ENCODE results near the gene TOE1. TPM values are rescaled to one million over a fixed set of nuclear protein-coding genes. Genes with fewer than 3 reads are reported as not detected.

TOE1 gene
- polyA plus RNA-seq, 1 donor from 2014 or later: 16.8 TPM

DNA sequence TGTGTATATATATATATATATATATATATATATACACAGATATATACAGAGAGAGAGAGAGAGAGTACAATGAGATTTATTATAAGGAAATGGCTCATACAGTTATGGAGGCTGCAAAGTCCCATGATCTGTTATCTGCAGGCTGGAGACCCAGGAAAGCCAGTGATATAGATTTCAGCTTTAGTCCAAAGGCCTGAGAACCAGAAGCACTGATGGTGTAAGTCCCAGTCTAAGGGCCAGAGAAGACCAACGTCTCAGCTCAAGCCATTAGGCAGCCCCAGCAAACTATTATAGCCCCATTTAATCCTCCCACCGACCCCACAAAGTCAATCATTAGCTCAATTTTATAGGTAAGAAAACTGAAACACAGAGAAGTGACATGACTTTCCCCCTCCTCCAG lies 48.3 kb upstream of the TOE1 start:
- Histone ChIP-seq H3K9ac (ENCODE audit: low read length) (no peak overlapping the region), H3F3A (ENCODE audit: insufficient read depth, low read length, poor library complexity, severe bottlenecking) (no peaks in the 10 kb centered on the region)
- TF ChIP-seq, protein P1, sequence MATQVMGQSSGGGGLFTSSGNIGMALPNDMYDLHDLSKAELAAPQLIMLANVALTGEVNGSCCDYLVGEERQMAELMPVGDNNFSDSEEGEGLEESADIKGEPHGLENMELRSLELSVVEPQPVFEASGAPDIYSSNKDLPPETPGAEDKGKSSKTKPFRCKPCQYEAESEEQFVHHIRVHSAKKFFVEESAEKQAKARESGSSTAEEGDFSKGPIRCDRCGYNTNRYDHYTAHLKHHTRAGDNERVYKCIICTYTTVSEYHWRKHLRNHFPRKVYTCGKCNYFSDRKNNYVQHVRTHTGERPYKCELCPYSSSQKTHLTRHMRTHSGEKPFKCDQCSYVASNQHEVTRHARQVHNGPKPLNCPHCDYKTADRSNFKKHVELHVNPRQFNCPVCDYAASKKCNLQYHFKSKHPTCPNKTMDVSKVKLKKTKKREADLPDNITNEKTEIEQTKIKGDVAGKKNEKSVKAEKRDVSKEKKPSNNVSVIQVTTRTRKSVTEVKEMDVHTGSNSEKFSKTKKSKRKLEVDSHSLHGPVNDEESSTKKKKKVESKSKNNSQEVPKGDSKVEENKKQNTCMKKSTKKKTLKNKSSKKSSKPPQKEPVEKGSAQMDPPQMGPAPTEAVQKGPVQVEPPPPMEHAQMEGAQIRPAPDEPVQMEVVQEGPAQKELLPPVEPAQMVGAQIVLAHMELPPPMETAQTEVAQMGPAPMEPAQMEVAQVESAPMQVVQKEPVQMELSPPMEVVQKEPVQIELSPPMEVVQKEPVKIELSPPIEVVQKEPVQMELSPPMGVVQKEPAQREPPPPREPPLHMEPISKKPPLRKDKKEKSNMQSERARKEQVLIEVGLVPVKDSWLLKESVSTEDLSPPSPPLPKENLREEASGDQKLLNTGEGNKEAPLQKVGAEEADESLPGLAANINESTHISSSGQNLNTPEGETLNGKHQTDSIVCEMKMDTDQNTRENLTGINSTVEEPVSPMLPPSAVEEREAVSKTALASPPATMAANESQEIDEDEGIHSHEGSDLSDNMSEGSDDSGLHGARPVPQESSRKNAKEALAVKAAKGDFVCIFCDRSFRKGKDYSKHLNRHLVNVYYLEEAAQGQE (IDR thresholded peaks at IDR 0.05; ENCODE audit: borderline replicate concordance): no peak
- TF ChIP-seq RAD21 (conservative IDR thresholded peaks at IDR 0.05) (no peak), MXI1 (conservative IDR thresholded peaks at IDR 0.05; ENCODE audit: poor library complexity, severe bottlenecking) (no peak), POLR2AphosphoS5 (IDR thresholded peaks at IDR 0.05) (no peak), EZH2 (IDR thresholded peaks at IDR 0.05; ENCODE audit: borderline replicate concordance, insufficient read depth, low read length, poor library complexity, severe bottlenecking) (no peak), EP300 (conservative IDR thresholded peaks at IDR 0.05; ENCODE audit: poor library complexity, severe bottlenecking) (no peak), TAF1 (IDR thresholded peaks at IDR 0.05; ENCODE audit: low read depth) (no peak), SMC3 (conservative IDR thresholded peaks at IDR 0.05; ENCODE audit: poor library complexity) (no peak)
- TF ChIP-seq, protein P2, sequence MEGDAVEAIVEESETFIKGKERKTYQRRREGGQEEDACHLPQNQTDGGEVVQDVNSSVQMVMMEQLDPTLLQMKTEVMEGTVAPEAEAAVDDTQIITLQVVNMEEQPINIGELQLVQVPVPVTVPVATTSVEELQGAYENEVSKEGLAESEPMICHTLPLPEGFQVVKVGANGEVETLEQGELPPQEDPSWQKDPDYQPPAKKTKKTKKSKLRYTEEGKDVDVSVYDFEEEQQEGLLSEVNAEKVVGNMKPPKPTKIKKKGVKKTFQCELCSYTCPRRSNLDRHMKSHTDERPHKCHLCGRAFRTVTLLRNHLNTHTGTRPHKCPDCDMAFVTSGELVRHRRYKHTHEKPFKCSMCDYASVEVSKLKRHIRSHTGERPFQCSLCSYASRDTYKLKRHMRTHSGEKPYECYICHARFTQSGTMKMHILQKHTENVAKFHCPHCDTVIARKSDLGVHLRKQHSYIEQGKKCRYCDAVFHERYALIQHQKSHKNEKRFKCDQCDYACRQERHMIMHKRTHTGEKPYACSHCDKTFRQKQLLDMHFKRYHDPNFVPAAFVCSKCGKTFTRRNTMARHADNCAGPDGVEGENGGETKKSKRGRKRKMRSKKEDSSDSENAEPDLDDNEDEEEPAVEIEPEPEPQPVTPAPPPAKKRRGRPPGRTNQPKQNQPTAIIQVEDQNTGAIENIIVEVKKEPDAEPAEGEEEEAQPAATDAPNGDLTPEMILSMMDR (IDR thresholded peaks at IDR 0.05; ENCODE audit: poor library complexity, severe bottlenecking): no peak

GRCh38 chr1:45297666-45298356 lies 42.2 kb upstream of the TOE1 start:
- Histone ChIP-seq H3K4me3 (ENCODE audit: low read length) (no peak overlapping the region), H3F3A (ENCODE audit: insufficient read depth, low read length, poor library complexity, severe bottlenecking) (no peaks in the 10 kb centered on the region), H3K9me2 (ENCODE audit: insufficient read depth, low read length) (no peaks in the 10 kb centered on the region), H3K9me3 (ENCODE audit: low read length) (no peaks in the 10 kb centered on the region), H3K27me3 (ENCODE audit: insufficient read depth, low read depth, low read length) (no peaks in the 10 kb centered on the region), H3K4me2 (ENCODE audit: low read length) (no peak overlapping the region), H3K79me2 (replicated peaks; ENCODE audit: insufficient read depth, low read length) (no peaks in the 10 kb centered on the region), H3K27ac (ENCODE audit: low read length) (no peak overlapping the region), H3K9ac (ENCODE audit: low read length) (no peak overlapping the region), H3K36me3 (ENCODE audit: insufficient read depth, low read length) (no peaks in the 10 kb centered on the region), H4K20me1 (ENCODE audit: insufficient read depth) (no peaks in the 10 kb centered on the region), H2AFZ (ENCODE audit: low read depth, low read length) (no peak overlapping the region)
- TF ChIP-seq, protein P1 (IDR thresholded peaks at IDR 0.05; ENCODE audit: borderline replicate concordance): no peak
- TF ChIP-seq SMC3 (conservative IDR thresholded peaks at IDR 0.05; ENCODE audit: poor library complexity): no peak
- no peak for TF ChIP-seq TAF1 (IDR thresholded peaks at IDR 0.05; ENCODE audit: low read depth)
- TF ChIP-seq, protein P2 (IDR thresholded peaks at IDR 0.05; ENCODE audit: poor library complexity, severe bottlenecking): no peak
- TF ChIP-seq RAD21 (conservative IDR thresholded peaks at IDR 0.05): no peak
- no peak for TF ChIP-seq MXI1 (conservative IDR thresholded peaks at IDR 0.05; ENCODE audit: poor library complexity, severe bottlenecking)
- no peak for TF ChIP-seq EP300 (conservative IDR thresholded peaks at IDR 0.05; ENCODE audit: poor library complexity, severe bottlenecking)
- no peak for TF ChIP-seq POLR2AphosphoS5 (IDR thresholded peaks at IDR 0.05)
- no peak for TF ChIP-seq EZH2 (IDR thresholded peaks at IDR 0.05; ENCODE audit: borderline replicate concordance, insufficient read depth, low read length, poor library complexity, severe bottlenecking)

More for the DNA sequence above, 48.3 kb upstream of the TOE1 start:
- Histone ChIP-seq H3K4me2 (ENCODE audit: low read length) (no peak overlapping the region), H3K79me2 (replicated peaks; ENCODE audit: insufficient read depth, low read length) (no peaks in the 10 kb centered on the region), H3K4me3 (ENCODE audit: low read length) (no peak overlapping the region), H2AFZ (ENCODE audit: low read depth, low read length) (no peak overlapping the region), H3K27me3 (ENCODE audit: insufficient read depth, low read depth, low read length) (no peaks in the 10 kb centered on the region), H3K9me2 (ENCODE audit: insufficient read depth, low read length) (no peaks in the 10 kb centered on the region), H3K9me3 (ENCODE audit: low read length) (no peaks in the 10 kb centered on the region), H3K36me3 (ENCODE audit: insufficient read depth, low read length) (no peaks in the 10 kb centered on the region), H4K20me1 (ENCODE audit: insufficient read depth) (no peaks in the 10 kb centered on the region), H3K27ac (ENCODE audit: low read length) (no peak overlapping the region)

Data from neural cell (in vitro differentiated cells).